Cardiac muscle cell (in vitro differentiated cells and primary cell): Measurements from ENCODE around the gene GP2. TPM values are rescaled to one million over a fixed set of nuclear protein-coding genes. Genes with fewer than 3 reads are reported as not detected.

Experiments used
- DNase-seq, 2 donors: peaks; one replicate each; pipeline versions ENCODE4 v3.0.0 to v3.0.0-alpha.2; 2010 to 2017; ENCODE audit warnings: low read depth in 1 of 2, low spot score in 1 of 2
- H3K27ac ChIP-seq: fragments of 200-600 bp; sonication (generic); 2 replicates; pipeline ENCODE4 v1.5.1; 2016
- H3K27me3 ChIP-seq: fragments of 200-600 bp; sonication (generic); 2 replicates; pipeline ENCODE4 v1.6.0; 2016; ENCODE audit warnings: control low read depth
- H3K36me3 ChIP-seq: fragments of 200-600 bp; sonication (generic); 2 replicates; pipeline ENCODE4 v1.5.1; 2016; ENCODE audit warnings: control low read depth
- H3K4me1 ChIP-seq: fragments of 200-600 bp; sonication (generic); 2 replicates; pipeline ENCODE4 v1.8.1; 2017; ENCODE audit warnings: low read depth, mild to moderate bottlenecking, mixed run types
- H3K4me3 ChIP-seq: fragments of 200-600 bp; sonication (generic); 2 replicates; pipeline ENCODE4 v1.5.1; 2016; ENCODE audit warnings: mild to moderate bottlenecking
- H3K9me3 ChIP-seq: fragments of 200-600 bp; sonication (generic); 2 replicates; pipeline ENCODE4 v1.5.1; 2017; ENCODE audit warnings: low read depth, mild to moderate bottlenecking, control low read depth
- CTCF ChIP-seq: IDR thresholded peaks from 2 replicates; pipeline ENCODE4 v1.5.1; 2012; ENCODE audit warnings: low read depth, mild to moderate bottlenecking, low read length
- polyA plus RNA-seq: library from polyadenylated mRNA; unstranded; fragments of >200 nt; fragmentation: Nextera tagmentation; extraction: Ambion mirVana; gene quantifications from 2 replicates; pipeline ENCODE4 v1.2.1, GENCODE V29; 2016
- total RNA-seq: library from RNA; depleted of rRNA; stranded (reverse); fragments of >200 nt; gene quantifications from 2 replicates; pipeline ENCODE4 v1.2.3, GENCODE V29; 2016

GP2 gene
- total and polyA plus RNA-seq, 2 experiments from 2014 or later, result not detected

- Histone ChIP-seq H3K9me3 (no peaks in the 10 kb centered on the region), H3K27ac (no peak overlapping the region), H3K36me3 (no peaks in the 10 kb centered on the region), H3K27me3 (no peaks in the 10 kb centered on the region), H3K4me1 (no peaks in the 10 kb centered on the region), H3K4me3 (no peak overlapping the region)
- DNase-seq, result peak in 1 of 2 donors; percentile 47
- peak; percentile 15 for TF ChIP-seq CTCF
These were observed 32.7 kb upstream of the GP2 start for GRCh38 chr16:20359997-20360396.

GRCh38 chr16:20355114-20355782, 27.9 kb upstream of the GP2 start:
- Histone ChIP-seq H3K36me3 (no peaks in the 10 kb centered on the region), H3K27ac (no peak overlapping the region), H3K9me3 (no peaks in the 10 kb centered on the region), H3K27me3 (peaks cover 3% of the 10 kb centered on the region), H3K4me1 (no peaks in the 10 kb centered on the region), H3K4me3 (no peak overlapping the region)
- no peak for TF ChIP-seq CTCF
- DNase-seq, result no peak

GRCh38 chr16:20353379-20353778, 26.1 kb upstream of the GP2 start:
- Histone ChIP-seq H3K9me3 (no peaks in the 10 kb centered on the region), H3K27ac (no peak overlapping the region), H3K4me1 (no peaks in the 10 kb centered on the region), H3K27me3 (peaks cover 3% of the 10 kb centered on the region), H3K4me3 (no peak overlapping the region), H3K36me3 (no peaks in the 10 kb centered on the region)
- no peak for DNase-seq
- TF ChIP-seq CTCF, result no peak

- no peaks in the 10 kb centered on the region for H3K4me1 ChIP-seq
- TF ChIP-seq CTCF, result no peak
- no peak within 1 kb of the TSS for H3K4me3 ChIP-seq
- peaks cover 3% of the 10 kb centered on the region for H3K27me3 ChIP-seq
- H3K27ac ChIP-seq, result no peak within 1 kb of the TSS
- H3K9me3 ChIP-seq, result no peaks in the 10 kb centered on the region
- DNase-seq, result no peak
- H3K36me3 ChIP-seq, result no peaks in the 10 kb centered on the region
These were observed 25.3 kb upstream of the GP2 start, which contains the start of gene UMOD for GRCh38 chr16:20352615-20353014. UMOD (minus strand) TSS chr16:20352715; CDS start chr16:20350737, 1,978 bp downstream.

- no peaks in the 10 kb centered on the region for H3K36me3 ChIP-seq
These were observed 22.3 kb upstream of the GP2 start for GRCh38 chr16:20349615-20350014.

More at GRCh38 chr16:20349615-20350014, 22.3 kb upstream of the GP2 start:
- no peak for DNase-seq
- no peaks in the 10 kb centered on the region for H3K4me1 ChIP-seq
- H3K4me3 ChIP-seq, result no peak overlapping the region
- H3K27ac ChIP-seq, result no peak overlapping the region
- no peaks in the 10 kb centered on the region for H3K9me3 ChIP-seq
- TF ChIP-seq CTCF, result no peak
- peaks cover 3% of the 10 kb centered on the region for H3K27me3 ChIP-seq
